SH-SY5Y (cell line): ENCODE data around the gene RFC4.

Experiments used
- GATA2 ChIP-seq: IDR thresholded peaks from 2 replicates; pipeline ENCODE4 v1.6.1; 2011; ENCODE audit warnings: mild to moderate bottlenecking, low read depth, low read length
- GATA3 ChIP-seq: IDR thresholded peaks from 2 replicates; pipeline ENCODE4 v1.6.1; 2011; ENCODE audit warnings: low read depth, mild to moderate bottlenecking, low read length, moderate library complexity

GRCh38 chr3:186772281-186772694, 34.0 kb downstream of the RFC4 start:
- TF ChIP-seq GATA2 (no peak), GATA3 (no peak)
